ENCODE measurements around the gene DOCK2. TPM values are rescaled to one million over a fixed set of nuclear protein-coding genes. Genes with fewer than 3 reads are reported as not detected.

DOCK2 gene
- total and polyA plus RNA-seq, 2 donors (not counting 3 experiments of a cell fraction or from before 2014, with no cell fraction given) = 0.62 to 4.8 TPM

DNA sequence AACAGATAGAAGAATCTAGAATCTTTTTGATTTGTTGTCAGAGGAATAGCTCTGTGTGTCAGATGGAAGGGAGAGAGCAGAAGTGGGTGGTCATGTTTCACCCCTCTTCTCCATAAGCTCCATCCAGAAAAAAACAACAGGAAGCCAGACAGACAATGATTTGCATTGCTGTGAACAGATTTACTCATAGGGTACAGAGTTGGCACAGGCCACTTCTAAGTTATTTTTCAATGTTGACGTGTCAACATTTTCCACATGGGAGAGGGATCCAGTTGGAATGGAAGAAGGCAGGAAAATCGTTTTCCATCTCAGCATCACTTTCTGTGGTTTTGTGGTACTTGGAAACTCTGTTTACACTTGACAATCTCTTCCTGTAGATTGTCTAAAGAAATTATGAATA lies 256.5 kb downstream of the DOCK2 start:
- peak; percentile 57 for FAIRE-seq
- POLR2A ChIA-PET = interaction anchor here (0.7 kb wide), 2 partner anchors 51 to 153 kb away, joined by 3 to 4 read pairs; no protein-coding TSS in a partner anchor

GRCh38 chr5:169895926-169896325 lies 258.9 kb downstream of the DOCK2 start:
- no peak for TF ChIP-seq EZH2 (IDR thresholded peaks at IDR 0.05; ENCODE audit: borderline replicate concordance, low read depth, low read length, severe bottlenecking)
- H2AFZ ChIP-seq (ENCODE audit: low read depth, low read length) = no peak overlapping the region
- H3K4me3 ChIP-seq (replicated peaks in 1 of 3; ENCODE audit: insufficient read depth in 1 of 3, low read depth in 1 of 3, low read length in 3 of 3) = no peak overlapping the region
- ChIA-PET POLR2A (no interaction called here), CTCF (interaction anchor here (2.9 kb wide), 1 partner anchor 85 kb away, joined by 20 read pairs; the partner anchor contains the start of gene INSYN2B)
- no peak for DNase-seq (ENCODE audit: low read depth, low spot score)
- intact Hi-C loops (cut with micrococcal nuclease) (no loop called here), dilution Hi-C loops (cut with MboI; ENCODE audit: extremely low pct_ligation_motif_present, low sequenced_read_pairs) (no loop called here)
- H3K79me2 ChIP-seq (ENCODE audit: control insufficient read depth, insufficient read depth, low read length) = peaks cover 15% of the 10 kb centered on the region
- H3K36me3 ChIP-seq (ENCODE audit: control insufficient read depth in 2 of 2, extremely low read depth in 1 of 2, insufficient read depth in 2 of 2, low read length in 2 of 2) = no peaks in the 10 kb centered on the region
- no peak overlapping the region for H3K9ac ChIP-seq (replicated peaks; ENCODE audit: extremely low read depth, insufficient read depth, low read length)
- no peaks in the 10 kb centered on the region for H4K20me1 ChIP-seq (replicated peaks; ENCODE audit: control insufficient read depth, extremely low read depth, insufficient read depth, low read length)
- H3K27me3 ChIP-seq (ENCODE audit: control insufficient read depth in 2 of 2, insufficient read depth in 2 of 2, low read length in 2 of 2) = no peaks in the 10 kb centered on the region
- H3K27ac ChIP-seq (ENCODE audit: insufficient read depth, low read depth, low read length) = no peak overlapping the region
- no peaks in the 10 kb centered on the region for H3K9me1 ChIP-seq (replicated peaks; ENCODE audit: control insufficient read depth, extremely low read depth, insufficient read depth, low read length)
- no peak overlapping the region for H3K4me2 ChIP-seq (ENCODE audit: insufficient read depth, low read length)
- H3K9me3 ChIP-seq (replicated peaks; ENCODE audit: control insufficient read depth, insufficient read depth, low read length) = no peaks in the 10 kb centered on the region
- no TSS peak for BruUV-seq (replicated peaks)
- FAIRE-seq = no peak
- H3K4me1 ChIP-seq (ENCODE audit: control insufficient read depth, extremely low read depth, insufficient read depth, low read length) = peaks cover 8% of the 10 kb centered on the region

More for the DNA sequence above, 256.5 kb downstream of the DOCK2 start:
- intact Hi-C loops (cut with micrococcal nuclease) (no loop called here), dilution Hi-C loops (cut with MboI; ENCODE audit: extremely low pct_ligation_motif_present, low sequenced_read_pairs) (no loop called here)
- TF ChIP-seq MAX (IDR thresholded peaks at IDR 0.05; ENCODE audit: insufficient read depth, insufficient read length) = no peak
- no peak for TF ChIP-seq POLR2AphosphoS5 (IDR thresholded peaks at IDR 0.05; ENCODE audit: insufficient read depth, low read depth, low read length)
- TF ChIP-seq EZH2 (IDR thresholded peaks at IDR 0.05; ENCODE audit: borderline replicate concordance, low read depth, low read length, severe bottlenecking) = no peak
- TF ChIP-seq FOS (IDR thresholded peaks at IDR 0.05; ENCODE audit: borderline replicate concordance, insufficient read depth, low read length) = no peak
- TF ChIP-seq POLR2A (IDR thresholded peaks at IDR 0.05; ENCODE audit: low read depth, low read length) = no peak
- Histone ChIP-seq H3K4me3 (replicated peaks in 1 of 3; ENCODE audit: insufficient read depth in 1 of 3, low read depth in 1 of 3, low read length in 3 of 3) (no peak overlapping the region), H3K9me3 (replicated peaks; ENCODE audit: control insufficient read depth, insufficient read depth, low read length) (no peaks in the 10 kb centered on the region), H3K36me3 (ENCODE audit: control insufficient read depth in 2 of 2, extremely low read depth in 1 of 2, insufficient read depth in 2 of 2, low read length in 2 of 2) (no peaks in the 10 kb centered on the region), H4K20me1 (replicated peaks; ENCODE audit: control insufficient read depth, extremely low read depth, insufficient read depth, low read length) (no peaks in the 10 kb centered on the region), H3K27ac (ENCODE audit: insufficient read depth, low read depth, low read length) (no peak overlapping the region), H3K4me1 (ENCODE audit: control insufficient read depth, extremely low read depth, insufficient read depth, low read length) (peaks cover 8% of the 10 kb centered on the region), H3K79me2 (ENCODE audit: control insufficient read depth, insufficient read depth, low read length) (peaks cover 13% of the 10 kb centered on the region), H2AFZ (ENCODE audit: low read depth, low read length) (no peak overlapping the region), H3K27me3 (ENCODE audit: control insufficient read depth in 2 of 2, insufficient read depth in 2 of 2, low read length in 2 of 2) (no peaks in the 10 kb centered on the region), H3K9ac (replicated peaks; ENCODE audit: extremely low read depth, insufficient read depth, low read length) (no peak overlapping the region), H3K9me1 (replicated peaks; ENCODE audit: control insufficient read depth, extremely low read depth, insufficient read depth, low read length) (no peaks in the 10 kb centered on the region), H3K4me2 (ENCODE audit: insufficient read depth, low read length) (no peak overlapping the region)
- no TSS peak for BruUV-seq (replicated peaks)
- CTCF ChIA-PET = interaction anchor here (3.6 kb wide), 1 partner anchor 87 kb away, joined by 19 read pairs; the partner anchor contains the start of gene INSYN2B
- DNase-seq (ENCODE audit: low read depth, low spot score) = peak; percentile 30
